Stimulated activated naive CD8-positive, alpha-beta T cell treated with anti-CD3 and anti-CD28 coated beads, Interleukin-15, Interleukin-2, amounts not matched to agents 100 ng/mL and 50 ng/mL, for 24 hours (primary cell): Measurements from ENCODE around the gene NDUFAF2.
A peak's percentile ranks its signal among the peaks of the same experiment; 100 is the strongest.
"Not testable (repeated sequence)": the region's sequence is repeated elsewhere in the genome, so short reads cannot be mapped to it uniquely, and the experiment has no call there.

Experiments used
- H3K27ac Mint-ChIP-seq: one replicate; pipeline ENCODE4 v1.8.0; 2021; ENCODE audit warnings: mild to moderate bottlenecking, mixed read lengths
- H3K27me3 Mint-ChIP-seq: one replicate; pipeline ENCODE4 v1.8.0; 2021; ENCODE audit warnings: mixed read lengths
- H3K36me3 Mint-ChIP-seq: one replicate; pipeline ENCODE4 v1.8.0; 2021; ENCODE audit warnings: low read depth, mixed read lengths
- H3K4me1 Mint-ChIP-seq: one replicate; pipeline ENCODE4 v1.8.0; 2021; ENCODE audit warnings: low read depth, mixed read lengths
- H3K4me3 Mint-ChIP-seq: one replicate; pipeline ENCODE4 v1.8.0; 2021; ENCODE audit warnings: mild to moderate bottlenecking, mixed read lengths
- H3K9me3 Mint-ChIP-seq: one replicate; pipeline ENCODE4 v1.8.0; 2021; ENCODE audit warnings: mixed read lengths

Gene NDUFAF2

GRCh38 chr5:61004448-61004847 lies 59.4 kb downstream of the NDUFAF2 start:
- no peaks in the 10 kb centered on the region for H3K9me3 Mint-ChIP-seq
- peaks cover 14% of the 10 kb centered on the region for H3K36me3 Mint-ChIP-seq
- no peaks in the 10 kb centered on the region for H3K27me3 Mint-ChIP-seq
- H3K4me3 Mint-ChIP-seq, result no peak overlapping the region
- H3K4me1 Mint-ChIP-seq, result peaks cover 3% of the 10 kb centered on the region
- no peak overlapping the region for H3K27ac Mint-ChIP-seq

GRCh38 chr5:61009907-61010306 lies 64.9 kb downstream of the NDUFAF2 start:
- Mint-ChIP-seq H3K27ac (no peak overlapping the region), H3K4me1 (no peaks in the 10 kb centered on the region), H3K27me3 (no peaks in the 10 kb centered on the region), H3K9me3 (no peaks in the 10 kb centered on the region), H3K4me3 (no peak overlapping the region), H3K36me3 (peaks cover 14% of the 10 kb centered on the region)

DNA sequence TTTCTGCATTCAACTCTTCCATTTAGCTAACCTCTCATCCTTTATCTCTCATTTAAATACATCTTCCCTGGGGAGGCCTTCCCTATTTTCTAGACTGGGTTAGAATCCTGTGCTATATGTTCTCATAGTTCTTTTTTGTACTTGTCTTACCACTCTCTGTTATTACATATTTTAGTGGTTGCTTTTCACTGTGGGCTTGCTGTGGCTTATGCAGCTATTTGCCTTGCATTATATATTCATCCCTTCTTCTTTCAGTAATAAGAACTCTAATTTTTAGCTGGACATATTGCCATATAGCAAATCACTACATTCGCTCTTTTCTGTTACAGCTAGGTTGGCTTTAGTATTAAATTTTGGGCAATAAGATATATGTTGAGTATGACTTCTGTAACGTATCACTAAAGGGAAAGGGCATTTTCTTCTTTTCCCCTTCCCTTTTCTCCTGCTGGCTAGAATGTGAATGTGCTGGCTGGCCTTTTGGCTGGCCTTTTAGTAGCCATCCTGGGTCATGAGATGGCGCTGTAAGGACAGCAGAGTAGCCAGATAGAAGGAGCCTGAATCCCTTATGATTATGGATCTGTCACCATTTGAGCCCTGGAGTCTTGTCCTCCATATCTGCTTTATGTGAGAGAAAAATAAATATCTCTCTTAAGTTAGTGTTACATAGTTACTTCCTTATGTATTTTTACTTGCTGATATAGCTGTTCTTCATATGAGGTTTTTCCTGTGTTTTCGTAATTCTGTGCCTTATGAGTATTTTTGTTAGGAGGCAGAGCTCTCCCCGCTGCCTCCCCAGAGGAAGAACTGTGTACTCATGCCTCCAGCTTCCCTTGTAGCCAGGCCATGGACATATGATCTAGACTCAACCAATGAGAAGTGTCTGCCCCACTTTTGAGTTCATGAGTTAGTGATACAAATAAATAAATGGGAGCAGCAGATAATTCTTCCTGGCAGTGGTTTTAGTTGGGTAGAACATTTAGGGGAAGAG lies 65.8 kb downstream of the NDUFAF2 start:
- Mint-ChIP-seq H3K27me3 (no peaks in the 10 kb centered on the region), H3K9me3 (no peaks in the 10 kb centered on the region), H3K36me3 (peaks cover 8% of the 10 kb centered on the region), H3K4me3 (no peak overlapping the region), H3K4me1 (no peaks in the 10 kb centered on the region), H3K27ac (no peak overlapping the region)

GRCh38 chr5:61018062-61018461 lies 73.1 kb downstream of the NDUFAF2 start:
- H3K9me3 Mint-ChIP-seq, result peaks cover 9% of the 10 kb centered on the region
- no peaks in the 10 kb centered on the region for H3K27me3 Mint-ChIP-seq
- H3K36me3 Mint-ChIP-seq, result peaks cover 18% of the 10 kb centered on the region
- H3K27ac Mint-ChIP-seq, result no peak overlapping the region
- H3K4me1 Mint-ChIP-seq, result peaks cover 3% of the 10 kb centered on the region
- no peak overlapping the region for H3K4me3 Mint-ChIP-seq

DNA sequence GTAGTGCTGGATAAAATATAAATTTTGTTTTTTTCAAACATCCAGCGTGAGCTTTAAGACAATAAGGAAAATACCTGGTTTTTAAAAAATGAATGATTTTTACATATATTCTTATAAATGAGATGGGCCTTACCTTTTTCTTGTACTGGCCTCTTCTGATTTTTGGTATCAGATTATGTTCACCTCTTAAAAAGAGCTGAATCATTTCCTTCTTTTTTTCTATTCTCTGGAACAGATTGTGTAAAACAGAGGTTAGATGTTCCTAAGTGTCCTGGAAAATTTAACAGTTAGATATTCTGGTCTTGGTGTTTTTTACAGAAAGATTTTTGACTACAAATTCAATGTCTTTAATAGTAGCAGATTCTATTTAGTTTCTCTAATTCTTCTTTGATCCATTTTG lies 74.6 kb downstream of the NDUFAF2 start:
- Mint-ChIP-seq H3K4me1 (peaks cover 3% of the 10 kb centered on the region), H3K9me3 (peaks cover 9% of the 10 kb centered on the region), H3K27ac (no peak overlapping the region), H3K27me3 (no peaks in the 10 kb centered on the region), H3K4me3 (no peak overlapping the region), H3K36me3 (peaks cover 11% of the 10 kb centered on the region)

DNA sequence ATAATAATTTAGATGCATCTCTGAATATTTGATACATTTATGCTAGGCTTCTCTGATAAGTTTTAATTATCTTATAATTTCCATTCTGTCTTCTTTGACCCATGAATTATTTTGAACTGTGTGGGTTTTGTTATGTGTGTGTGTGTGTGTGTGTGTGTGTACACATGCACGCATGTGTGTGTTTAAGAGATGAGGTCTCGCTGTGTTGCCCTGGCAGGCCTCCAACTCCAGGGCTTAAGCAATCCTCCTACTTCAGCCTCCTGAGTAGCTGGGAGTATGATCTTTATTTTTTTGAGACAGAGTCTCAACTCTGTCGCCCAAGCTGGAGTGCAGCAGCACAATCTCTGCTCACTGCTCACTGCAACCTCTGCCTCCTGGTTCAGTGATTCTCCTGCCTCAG lies 75.4 kb downstream of the NDUFAF2 start:
- H3K4me3 Mint-ChIP-seq, result no peak overlapping the region
- H3K27ac Mint-ChIP-seq, result no peak overlapping the region
- H3K27me3 Mint-ChIP-seq, result no peaks in the 10 kb centered on the region
- H3K4me1 Mint-ChIP-seq, result peaks cover 3% of the 10 kb centered on the region
- H3K9me3 Mint-ChIP-seq, result peaks cover 9% of the 10 kb centered on the region
- H3K36me3 Mint-ChIP-seq, result peaks cover 11% of the 10 kb centered on the region

DNA sequence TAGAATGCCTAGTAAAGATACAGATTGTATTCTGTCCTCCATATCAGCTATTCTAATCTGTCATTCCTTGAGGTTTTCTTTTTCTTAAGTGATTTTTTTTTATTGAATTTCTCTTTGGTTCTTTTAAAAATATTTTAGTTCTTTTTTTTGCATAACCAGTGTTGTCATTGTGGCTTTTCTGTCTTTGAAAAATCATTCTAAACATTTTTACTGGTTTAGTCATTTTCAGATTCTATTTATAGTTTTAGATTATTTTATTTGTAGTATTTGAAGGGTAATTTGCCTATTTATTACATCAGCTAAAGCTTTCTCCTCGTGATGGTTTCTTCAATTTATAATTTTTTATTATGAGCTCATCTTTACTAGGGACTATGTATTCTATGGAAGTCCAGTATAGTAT lies 78.1 kb downstream of the NDUFAF2 start:
- H3K4me3 Mint-ChIP-seq, result no peak overlapping the region
- peaks cover 9% of the 10 kb centered on the region for H3K9me3 Mint-ChIP-seq

GRCh38 chr5:61026004-61026403 lies 81.0 kb downstream of the NDUFAF2 start:
- H3K4me3 Mint-ChIP-seq, result no peak overlapping the region
- peaks cover 16% of the 10 kb centered on the region for H3K36me3 Mint-ChIP-seq
- H3K27ac Mint-ChIP-seq, result no peak overlapping the region
- H3K9me3 Mint-ChIP-seq, result peaks cover 9% of the 10 kb centered on the region
- no peaks in the 10 kb centered on the region for H3K27me3 Mint-ChIP-seq
- H3K4me1 Mint-ChIP-seq, result no peaks in the 10 kb centered on the region

More for the DNA sequence above, 78.1 kb downstream of the NDUFAF2 start:
- Mint-ChIP-seq H3K27ac (no peak overlapping the region), H3K4me1 (peaks cover 3% of the 10 kb centered on the region), H3K36me3 (peaks cover 16% of the 10 kb centered on the region), H3K27me3 (no peaks in the 10 kb centered on the region)

GRCh38 chr5:61028382-61028781 lies 83.4 kb downstream of the NDUFAF2 start:
- Mint-ChIP-seq H3K4me3 (no peak overlapping the region), H3K27me3 (no peaks in the 10 kb centered on the region), H3K36me3 (peaks cover 6% of the 10 kb centered on the region), H3K27ac (no peak overlapping the region), H3K9me3 (no peaks in the 10 kb centered on the region), H3K4me1 (no peaks in the 10 kb centered on the region)

- H3K36me3 Mint-ChIP-seq, result peaks cover 6% of the 10 kb centered on the region
- H3K4me3 Mint-ChIP-seq, result no peak overlapping the region
- peaks cover 5% of the 10 kb centered on the region for H3K4me1 Mint-ChIP-seq
- H3K9me3 Mint-ChIP-seq, result no peaks in the 10 kb centered on the region
- H3K27me3 Mint-ChIP-seq, result no peaks in the 10 kb centered on the region
- H3K27ac Mint-ChIP-seq, result no peak overlapping the region
Observed at GRCh38 chr5:61029456-61030162, 84.6 kb downstream of the NDUFAF2 start.

- no peaks in the 10 kb centered on the region for H3K27me3 Mint-ChIP-seq
- H3K4me1 Mint-ChIP-seq, result peaks cover 5% of the 10 kb centered on the region
- H3K4me3 Mint-ChIP-seq, result no peak overlapping the region
- peaks cover 6% of the 10 kb centered on the region for H3K36me3 Mint-ChIP-seq
- H3K27ac Mint-ChIP-seq, result no peak overlapping the region
- no peaks in the 10 kb centered on the region for H3K9me3 Mint-ChIP-seq
Observed at GRCh38 chr5:61030163-61030482, 85.1 kb downstream of the NDUFAF2 start.

DNA sequence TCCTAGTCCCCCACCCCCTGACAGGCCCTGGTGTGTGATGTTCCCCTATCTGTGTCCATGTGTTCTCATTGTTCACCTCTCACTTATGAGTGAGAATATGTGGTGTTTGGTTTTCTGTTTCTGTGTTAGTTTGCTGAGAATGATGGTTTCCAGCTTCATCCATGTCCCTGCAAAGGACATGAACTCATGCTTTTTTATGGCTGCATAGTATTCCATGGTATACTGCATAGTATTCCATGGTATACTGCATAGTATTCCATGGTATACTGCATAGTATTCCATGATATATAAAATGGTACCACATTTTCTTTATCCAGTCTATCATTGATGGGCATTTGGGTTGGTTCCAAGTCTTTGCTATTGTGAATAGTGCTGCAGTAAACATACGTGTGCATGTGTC lies 86.3 kb downstream of the NDUFAF2 start:
- not testable (repeated sequence) for H3K4me1 Mint-ChIP-seq, H3K9me3 Mint-ChIP-seq, H3K27ac Mint-ChIP-seq, H3K4me3 Mint-ChIP-seq, H3K36me3 Mint-ChIP-seq, H3K27me3 Mint-ChIP-seq

DNA sequence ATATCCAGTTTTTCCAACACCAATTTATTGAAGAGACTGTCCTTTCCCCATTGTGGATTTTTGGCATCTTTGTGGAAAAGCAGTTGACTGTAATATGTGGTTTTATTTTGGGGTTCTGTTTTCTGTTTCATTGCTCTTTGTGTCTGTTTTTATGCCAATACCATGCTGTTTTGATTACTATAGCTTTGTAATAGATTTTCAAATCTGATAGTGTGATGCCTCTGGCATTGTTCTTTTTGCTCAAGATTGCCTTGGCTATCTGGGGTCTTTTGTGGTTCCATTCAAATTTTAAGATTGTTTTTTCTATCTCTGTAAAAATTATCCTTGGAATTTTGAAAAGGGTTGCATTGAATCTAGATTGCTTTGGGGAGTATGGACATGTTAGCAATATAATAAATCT lies 99.5 kb downstream of the NDUFAF2 start:
- Mint-ChIP-seq H3K36me3 (peaks cover 29% of the 10 kb centered on the region), H3K9me3 (peaks cover 6% of the 10 kb centered on the region), H3K27me3 (no peaks in the 10 kb centered on the region), H3K4me1 (peaks cover 15% of the 10 kb centered on the region), H3K27ac (no peak overlapping the region), H3K4me3 (no peak overlapping the region)

DNA sequence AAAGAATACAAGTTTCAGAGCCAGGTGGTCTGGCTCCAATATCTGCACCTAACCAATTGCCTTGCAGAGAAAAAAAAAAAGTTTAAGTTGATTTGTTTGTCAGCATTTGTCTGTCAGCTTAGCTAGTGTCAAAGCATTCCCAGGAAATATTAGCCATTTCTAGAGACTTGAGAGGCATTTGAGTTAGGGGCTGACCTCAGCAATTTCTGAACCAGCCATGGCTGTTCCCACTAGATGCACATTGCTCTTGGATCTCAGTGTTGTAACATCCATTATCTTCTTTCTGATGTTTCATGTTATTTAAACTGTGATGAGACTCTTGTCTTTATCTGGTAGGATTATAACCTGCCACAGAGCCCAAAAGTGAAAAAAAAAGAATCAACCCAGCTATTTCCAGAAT lies 102.3 kb downstream of the NDUFAF2 start:
- H3K27me3 Mint-ChIP-seq, result no peaks in the 10 kb centered on the region
- H3K36me3 Mint-ChIP-seq, result peaks cover 31% of the 10 kb centered on the region
- H3K9me3 Mint-ChIP-seq, result peaks cover 7% of the 10 kb centered on the region
- no peak overlapping the region for H3K27ac Mint-ChIP-seq
- peaks cover 21% of the 10 kb centered on the region for H3K4me1 Mint-ChIP-seq
- H3K4me3 Mint-ChIP-seq, result no peak overlapping the region

DNA sequence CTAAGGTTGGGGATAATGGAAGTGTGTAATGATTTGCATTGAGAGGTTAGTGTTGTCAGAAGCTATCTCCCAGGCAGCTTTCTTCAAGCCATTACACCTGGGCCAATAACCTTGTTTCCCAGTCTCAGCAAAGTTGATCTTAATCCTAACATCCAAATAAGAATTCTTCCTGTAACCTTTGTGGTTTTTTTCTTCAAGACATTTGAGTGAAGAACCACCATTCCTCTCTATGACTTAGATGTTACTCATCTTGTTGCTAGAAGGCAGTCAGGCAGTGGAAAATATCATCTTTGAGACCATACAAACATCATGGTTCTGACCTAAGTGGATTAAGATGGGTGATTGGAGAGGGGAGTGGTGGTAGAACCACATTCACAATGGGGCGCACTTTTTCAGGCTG lies 103.5 kb downstream of the NDUFAF2 start:
- Mint-ChIP-seq H3K4me1 (peaks cover 32% of the 10 kb centered on the region), H3K27me3 (no peaks in the 10 kb centered on the region), H3K36me3 (peaks cover 31% of the 10 kb centered on the region), H3K27ac (peak overlapping the region; percentile 74), H3K4me3 (no peak overlapping the region), H3K9me3 (peaks cover 7% of the 10 kb centered on the region)
